Measurements from ENCODE around the gene RNF223.

GRCh38 chr1:1112237-1112985 lies 38.3 kb upstream of the RNF223 start:
- TF ChIP-seq CTCF (IDR thresholded peaks at IDR 0.05) (no peak), SIN3A (IDR thresholded peaks at IDR 0.05; ENCODE audit: borderline replicate concordance, insufficient read depth, low read depth, low read length) (no peak), POLR2AphosphoS5 (IDR thresholded peaks at IDR 0.05; ENCODE audit: low read depth, low read length) (no peak)
- TF ChIP-seq, protein P1, sequence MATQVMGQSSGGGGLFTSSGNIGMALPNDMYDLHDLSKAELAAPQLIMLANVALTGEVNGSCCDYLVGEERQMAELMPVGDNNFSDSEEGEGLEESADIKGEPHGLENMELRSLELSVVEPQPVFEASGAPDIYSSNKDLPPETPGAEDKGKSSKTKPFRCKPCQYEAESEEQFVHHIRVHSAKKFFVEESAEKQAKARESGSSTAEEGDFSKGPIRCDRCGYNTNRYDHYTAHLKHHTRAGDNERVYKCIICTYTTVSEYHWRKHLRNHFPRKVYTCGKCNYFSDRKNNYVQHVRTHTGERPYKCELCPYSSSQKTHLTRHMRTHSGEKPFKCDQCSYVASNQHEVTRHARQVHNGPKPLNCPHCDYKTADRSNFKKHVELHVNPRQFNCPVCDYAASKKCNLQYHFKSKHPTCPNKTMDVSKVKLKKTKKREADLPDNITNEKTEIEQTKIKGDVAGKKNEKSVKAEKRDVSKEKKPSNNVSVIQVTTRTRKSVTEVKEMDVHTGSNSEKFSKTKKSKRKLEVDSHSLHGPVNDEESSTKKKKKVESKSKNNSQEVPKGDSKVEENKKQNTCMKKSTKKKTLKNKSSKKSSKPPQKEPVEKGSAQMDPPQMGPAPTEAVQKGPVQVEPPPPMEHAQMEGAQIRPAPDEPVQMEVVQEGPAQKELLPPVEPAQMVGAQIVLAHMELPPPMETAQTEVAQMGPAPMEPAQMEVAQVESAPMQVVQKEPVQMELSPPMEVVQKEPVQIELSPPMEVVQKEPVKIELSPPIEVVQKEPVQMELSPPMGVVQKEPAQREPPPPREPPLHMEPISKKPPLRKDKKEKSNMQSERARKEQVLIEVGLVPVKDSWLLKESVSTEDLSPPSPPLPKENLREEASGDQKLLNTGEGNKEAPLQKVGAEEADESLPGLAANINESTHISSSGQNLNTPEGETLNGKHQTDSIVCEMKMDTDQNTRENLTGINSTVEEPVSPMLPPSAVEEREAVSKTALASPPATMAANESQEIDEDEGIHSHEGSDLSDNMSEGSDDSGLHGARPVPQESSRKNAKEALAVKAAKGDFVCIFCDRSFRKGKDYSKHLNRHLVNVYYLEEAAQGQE (IDR thresholded peaks at IDR 0.05; ENCODE audit: insufficient read depth in 1 of 2, low read depth in 2 of 2, low read length in 1 of 2), result no peak

Measured in Panc1 (cell line).